GM19463 (cell line): ENCODE measurements around the gene WDFY2.

ENCODE experiments used
- ATAC-seq: cut with Tn5 transposase; IDR thresholded peaks from one replicate; pipeline ENCODE4 v1.9.1; 2021; ENCODE audit warnings: mild to moderate bottlenecking, moderate library complexity; ENCODE audit not compliant: unreplicated experiment

The WDFY2 gene

DNA sequence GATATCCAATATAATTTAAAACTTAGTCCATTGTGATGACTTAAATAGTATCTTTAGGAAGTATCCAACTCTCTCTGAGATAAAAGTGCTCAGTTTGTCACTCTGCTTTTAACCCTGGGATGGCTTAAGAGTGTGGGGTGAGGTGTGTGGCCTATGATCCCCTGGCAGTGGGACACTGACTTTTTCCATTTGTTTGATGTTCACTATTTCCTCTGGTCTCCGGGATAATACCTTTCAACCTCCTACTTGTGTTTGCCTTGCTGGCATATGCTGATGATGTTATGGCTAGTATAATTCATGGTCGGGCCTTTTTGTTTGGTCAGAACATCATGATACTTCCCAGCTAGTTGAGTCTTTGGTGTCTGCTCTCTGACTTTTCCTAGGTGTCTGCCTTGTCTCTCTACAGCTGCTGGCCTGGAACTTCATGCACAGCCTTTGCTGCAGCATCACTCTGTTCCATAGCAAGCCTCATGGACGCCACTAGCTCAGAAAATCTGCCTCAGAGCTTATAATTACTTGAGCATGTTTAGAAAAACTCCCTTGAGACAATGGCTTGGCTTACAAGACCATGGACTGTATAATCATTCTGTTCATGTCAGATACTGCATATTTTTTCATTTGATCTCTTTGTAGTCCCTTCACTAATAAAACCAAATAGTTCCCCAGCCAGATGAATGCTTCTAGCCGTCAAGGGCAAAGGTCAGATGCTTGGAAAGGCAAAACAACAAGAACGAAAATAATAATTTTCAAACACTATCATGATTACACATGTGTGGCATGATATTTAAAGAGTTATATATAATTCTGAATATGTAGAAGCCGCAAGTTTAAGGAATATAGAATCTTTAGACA is 75.2 kb downstream of the WDFY2 start:
- no peak for ATAC-seq

DNA sequence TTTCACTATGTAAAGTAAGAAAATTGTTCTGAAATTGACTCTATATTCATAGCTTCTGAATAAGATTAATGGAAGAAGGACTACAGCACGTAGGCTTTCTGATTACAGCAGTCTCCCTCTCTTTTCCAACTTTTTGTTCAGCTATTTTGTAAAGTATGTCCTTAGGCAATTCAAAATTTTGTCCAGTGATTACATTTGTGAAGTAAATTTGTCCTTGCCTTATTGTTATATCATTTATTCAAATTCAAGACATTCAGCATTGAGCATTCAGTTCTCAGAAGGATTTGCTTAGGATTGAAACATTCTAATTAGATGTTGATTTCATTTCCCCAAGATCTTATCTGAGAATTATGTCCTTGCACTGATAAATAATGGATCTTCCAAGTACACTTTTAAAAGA is 76.6 kb downstream of the WDFY2 start:
- ATAC-seq, result no peak

DNA sequence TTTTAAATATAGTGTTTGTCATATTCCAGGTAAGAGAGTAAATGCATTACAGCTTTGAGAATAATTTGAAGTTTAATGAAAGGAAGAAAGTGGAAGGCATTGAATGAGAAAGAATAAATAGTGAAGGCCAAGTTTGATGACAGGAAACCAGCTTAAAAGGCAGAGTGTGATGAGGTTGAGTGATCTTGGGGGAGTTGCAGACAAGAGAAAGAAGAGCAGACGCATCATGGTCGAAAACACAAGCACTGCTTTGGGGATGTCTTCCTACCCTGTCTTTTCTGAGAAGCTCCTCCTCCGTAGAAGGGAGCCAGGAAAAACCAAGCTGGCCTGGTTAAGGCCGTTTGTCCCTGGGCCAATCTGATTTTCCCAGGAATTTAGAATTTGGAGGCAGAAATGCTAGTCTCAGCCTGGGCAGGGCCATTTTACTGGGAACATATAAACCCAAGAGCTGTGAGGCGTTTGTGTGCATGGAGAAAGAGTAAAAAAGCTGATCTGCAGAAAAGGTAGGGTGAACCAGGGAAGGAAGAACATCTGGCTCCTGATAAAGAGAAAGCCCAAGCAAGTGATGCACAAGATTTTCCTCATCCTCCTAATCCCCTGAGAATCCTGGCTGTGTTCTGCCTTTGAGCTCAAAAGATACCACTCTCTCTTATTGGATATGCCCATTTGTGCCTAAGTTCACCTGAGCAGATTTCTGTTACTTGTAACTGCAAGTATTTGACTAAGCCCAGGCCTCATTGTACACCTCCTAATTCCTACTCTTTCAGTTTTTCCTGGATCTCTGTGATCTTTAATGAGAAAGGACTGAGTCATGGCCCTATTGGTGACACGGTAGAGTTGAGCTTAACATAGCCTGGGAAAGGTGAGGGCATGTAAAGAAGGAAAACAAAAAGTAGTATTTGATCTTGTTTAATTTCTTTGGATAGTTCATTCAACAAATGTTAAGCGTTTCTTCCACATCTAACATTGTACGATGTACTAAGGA is 80.0 kb downstream of the WDFY2 start:
- no peak for ATAC-seq

DNA sequence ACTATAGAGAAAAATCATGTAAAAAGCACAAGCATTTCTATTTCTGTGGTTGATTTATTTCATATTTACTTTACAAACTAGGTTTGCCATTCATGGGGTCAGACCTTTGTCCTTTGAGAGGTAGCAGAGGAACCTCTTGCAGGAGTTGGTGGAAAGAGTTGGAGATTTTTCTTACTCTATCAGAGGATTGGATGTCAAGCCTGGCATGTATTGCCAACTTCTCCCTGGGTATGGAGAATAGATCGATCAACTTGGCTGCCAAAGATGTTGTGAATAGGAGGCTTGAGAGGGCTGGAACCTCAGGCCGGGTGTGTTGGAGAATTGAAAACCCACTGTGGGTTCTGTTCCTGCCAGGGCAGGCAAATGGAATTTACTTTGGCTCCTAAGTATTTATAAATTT is 81.2 kb downstream of the WDFY2 start:
- no peak for ATAC-seq

DNA sequence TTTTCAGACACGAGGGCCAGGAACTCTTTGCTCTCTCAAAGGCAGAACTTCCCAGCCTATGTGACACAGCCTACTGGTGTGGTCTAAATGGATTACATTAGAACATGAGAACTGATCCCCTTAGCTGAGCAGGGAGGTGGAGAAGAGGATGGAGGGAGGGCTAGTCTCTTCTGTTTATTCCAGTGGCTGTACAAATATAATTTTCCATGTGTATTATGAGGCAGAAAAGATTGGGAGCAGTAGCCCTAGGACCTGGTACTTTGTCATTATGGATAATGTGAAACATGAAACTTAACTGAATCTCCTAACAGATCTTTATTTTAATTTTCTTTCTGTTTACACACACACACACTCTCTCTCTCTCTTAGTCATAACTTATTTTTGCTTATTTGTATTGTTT is 82.1 kb downstream of the WDFY2 start:
- no peak for ATAC-seq

DNA sequence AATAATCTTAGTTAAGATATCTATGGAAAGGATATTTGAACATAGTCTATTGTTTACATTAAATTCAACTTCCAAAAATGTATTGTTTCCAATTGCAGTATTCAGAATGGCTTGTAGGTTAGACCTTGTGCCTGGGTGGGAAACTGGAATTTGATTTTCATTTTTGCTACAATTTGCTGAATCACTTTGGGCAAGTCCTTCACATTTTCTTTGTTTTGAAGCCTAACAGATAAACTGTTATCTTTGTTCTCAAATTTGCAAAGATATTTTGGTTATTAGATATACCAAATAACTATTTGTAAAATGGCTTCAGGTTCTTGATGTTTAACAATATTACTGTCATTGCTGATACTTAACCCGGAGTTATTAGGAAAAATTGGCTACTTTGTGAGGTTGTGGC is 82.6 kb downstream of the WDFY2 start:
- no peak for ATAC-seq

DNA sequence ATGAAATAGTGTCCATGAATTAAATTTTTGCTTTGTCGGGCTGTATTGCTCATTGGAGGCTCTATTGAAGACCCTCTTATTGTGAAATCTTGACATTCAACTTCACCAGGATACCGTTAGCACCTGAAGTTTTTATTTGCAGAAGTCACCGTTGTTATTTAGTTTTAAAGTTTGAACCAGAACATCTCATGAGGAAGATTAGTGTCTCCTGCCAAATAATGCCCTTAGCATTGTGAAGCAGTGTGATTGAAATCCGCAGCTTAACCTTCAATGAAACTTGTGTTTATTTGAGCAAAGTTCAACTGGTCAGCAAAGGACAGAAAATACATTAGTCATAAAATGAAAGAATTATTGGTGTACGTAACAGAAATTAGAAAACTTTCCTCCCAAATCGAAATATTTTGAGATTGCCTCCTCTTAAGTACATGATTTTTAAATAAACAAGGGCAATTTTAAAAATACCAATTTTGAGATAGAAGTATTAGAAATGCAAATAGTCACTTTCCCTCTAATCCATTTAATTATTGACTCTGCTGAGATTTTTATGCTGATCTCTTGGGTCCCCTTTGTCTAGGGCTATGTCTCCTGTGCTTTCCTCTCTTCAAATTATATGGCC is 84.4 kb downstream of the WDFY2 start:
- no peak for ATAC-seq

DNA sequence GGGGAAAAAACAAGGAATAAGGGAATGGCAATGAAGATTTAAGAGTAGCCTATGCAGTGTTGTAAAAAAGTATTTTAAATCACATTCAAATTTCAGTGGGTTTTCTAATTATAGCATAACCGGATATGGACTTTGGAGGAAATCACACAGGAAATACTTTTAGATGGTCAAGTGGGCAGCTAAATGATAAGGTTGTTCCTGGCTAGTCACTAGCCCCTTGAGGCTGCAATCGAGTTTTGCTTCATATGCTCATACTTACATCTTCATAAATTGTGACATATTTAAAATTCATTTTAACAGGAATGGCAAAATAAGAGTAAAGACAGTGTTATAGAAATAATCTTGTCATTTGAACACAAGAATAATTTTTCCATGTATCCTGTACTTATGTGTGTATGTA is 88.9 kb downstream of the WDFY2 start:
- ATAC-seq, result no peak

DNA sequence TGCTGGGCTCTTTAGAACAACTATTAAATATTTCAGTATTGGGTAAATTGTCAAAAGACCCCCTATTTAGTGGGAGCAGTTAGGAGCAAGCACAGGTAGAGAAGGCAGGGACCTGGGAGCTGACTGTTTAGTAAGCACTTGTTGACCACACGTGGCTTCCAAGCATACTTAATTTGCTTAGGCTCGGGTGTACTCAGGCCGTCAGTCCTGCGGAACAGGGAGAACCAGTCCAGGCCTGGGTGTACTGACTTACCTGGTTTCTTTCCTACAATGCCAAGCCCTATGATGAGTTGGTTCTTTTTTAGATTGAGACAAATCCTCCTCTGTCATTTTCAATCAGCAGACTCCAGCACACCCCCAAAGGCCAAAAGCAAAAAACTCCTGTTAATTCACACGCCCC is 90.0 kb downstream of the WDFY2 start:
- ATAC-seq, result no peak

DNA sequence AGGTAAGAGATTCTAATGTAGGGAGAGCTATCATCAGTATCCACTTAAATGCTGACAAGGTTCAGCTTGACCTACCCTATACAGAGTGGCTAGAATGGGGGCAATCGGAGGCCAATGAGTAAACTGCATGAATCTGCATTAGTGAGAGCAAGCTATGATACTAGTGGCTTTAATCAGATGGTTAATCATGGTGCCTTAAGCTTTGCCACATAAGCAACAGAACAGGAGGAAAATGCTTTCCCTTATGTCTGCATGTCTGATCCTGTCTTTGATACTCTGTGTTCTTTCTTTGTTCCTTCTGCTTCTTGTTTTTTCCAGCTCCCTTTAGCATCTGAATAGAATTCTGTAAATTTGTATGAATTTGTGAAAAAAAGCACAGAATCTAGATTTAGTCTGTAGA is 91.1 kb downstream of the WDFY2 start:
- no peak for ATAC-seq

DNA sequence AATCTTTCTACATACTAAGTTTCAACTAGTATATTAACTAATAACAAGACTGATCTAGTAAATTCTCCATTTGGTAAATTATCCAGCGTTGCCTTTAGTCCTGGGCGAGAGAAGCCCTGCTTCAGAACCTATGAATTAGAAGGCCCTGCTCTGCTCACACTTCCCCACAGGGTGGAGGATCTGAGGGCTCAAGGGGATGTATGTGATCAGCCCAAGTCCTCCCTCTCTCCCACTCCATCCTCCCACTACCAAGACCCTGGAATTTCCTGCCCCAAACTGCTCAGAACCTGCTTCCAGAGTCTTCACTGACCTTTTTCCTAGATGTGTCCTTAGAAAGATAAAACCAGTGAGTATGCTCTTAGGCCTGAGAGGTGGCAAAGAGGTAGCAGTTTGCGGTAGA is 91.6 kb downstream of the WDFY2 start:
- ATAC-seq, result no peak

DNA sequence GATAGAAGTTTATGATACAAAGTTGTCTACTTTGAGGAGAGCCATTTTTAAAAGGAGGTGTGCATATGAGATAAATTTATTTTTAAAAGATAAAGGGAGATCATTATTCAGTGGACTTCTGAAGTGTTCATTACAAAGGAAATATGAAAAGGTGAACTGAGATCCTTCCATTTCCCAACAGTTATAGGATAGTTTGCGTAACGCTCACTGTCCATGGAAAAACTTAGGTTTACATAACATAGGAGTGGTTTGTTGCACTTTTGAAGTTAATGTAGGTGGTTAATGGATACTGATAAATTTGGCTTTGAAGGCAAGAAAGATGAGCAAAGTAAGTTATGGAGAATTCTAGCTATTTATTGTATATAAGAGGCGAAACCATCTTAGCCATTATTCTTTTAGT is 92.5 kb downstream of the WDFY2 start:
- no peak for ATAC-seq

DNA sequence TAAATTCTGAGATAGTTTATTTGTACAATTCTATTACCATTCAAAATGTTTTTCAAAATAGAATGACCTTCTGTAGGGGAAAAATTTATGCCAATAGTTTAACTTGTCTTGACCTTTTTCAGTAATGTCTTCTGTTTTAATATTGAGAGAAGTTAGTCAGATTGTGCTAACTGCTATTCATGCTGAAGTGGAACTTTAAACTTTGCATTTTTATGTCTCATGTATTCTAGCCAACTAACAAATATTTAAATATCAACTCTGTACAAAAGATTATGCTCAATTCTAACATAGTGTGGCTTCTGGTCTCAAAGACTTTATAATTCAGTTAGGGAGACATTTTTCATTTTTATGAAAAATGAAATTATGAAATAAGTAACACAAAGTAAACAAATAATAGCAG is 94.2 kb downstream of the WDFY2 start:
- ATAC-seq, result no peak

DNA sequence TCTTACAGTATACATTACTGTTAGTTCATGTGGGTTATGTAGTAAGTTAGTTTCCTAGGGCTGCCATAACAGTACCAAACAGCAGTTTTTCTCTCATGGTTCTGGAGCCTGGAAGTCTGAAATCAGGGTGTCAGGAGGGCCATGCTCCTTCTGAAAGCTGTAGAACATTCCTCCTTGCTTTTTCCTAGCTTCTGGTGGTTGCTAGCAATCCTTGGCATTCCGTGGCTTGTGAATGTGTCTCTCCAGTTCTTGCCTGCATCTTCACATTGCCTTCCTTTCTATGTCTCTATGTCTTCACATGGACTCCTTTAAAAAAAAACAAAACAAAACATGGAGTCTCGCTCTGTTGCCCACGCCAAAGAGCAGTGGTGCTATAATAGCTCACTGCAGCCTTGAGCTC is 95.4 kb downstream of the WDFY2 start:
- no peak for ATAC-seq

DNA sequence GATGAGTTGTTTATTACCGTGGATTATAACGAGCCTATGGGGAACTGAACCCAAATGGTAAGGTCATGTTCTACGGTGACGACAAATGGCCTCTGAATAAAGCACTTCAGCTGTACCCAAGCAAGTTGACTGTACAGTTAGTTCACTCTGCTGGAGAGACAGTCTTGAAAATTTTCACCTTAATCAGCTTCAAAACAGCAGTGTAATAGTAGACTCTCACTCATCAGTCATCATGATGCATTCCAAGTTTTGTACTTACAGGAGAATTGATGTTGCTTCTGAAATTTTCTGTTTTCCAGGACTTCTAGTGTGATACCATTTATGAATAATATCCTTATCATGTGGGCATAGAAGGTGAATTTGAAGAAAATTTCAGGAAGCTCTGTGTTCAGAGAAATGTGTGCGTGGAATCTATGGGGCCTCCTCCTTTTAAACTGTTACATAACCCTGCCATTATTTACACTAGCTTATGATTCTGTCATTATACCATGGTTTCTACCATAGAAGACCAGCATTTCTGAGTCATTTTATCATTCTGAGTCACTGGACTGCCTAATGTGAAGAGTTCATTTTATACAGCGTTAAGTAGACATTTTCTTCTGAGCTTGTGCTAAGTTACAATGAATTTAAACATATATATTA is 96.9 kb downstream of the WDFY2 start:
- peak; percentile 62 for ATAC-seq

DNA sequence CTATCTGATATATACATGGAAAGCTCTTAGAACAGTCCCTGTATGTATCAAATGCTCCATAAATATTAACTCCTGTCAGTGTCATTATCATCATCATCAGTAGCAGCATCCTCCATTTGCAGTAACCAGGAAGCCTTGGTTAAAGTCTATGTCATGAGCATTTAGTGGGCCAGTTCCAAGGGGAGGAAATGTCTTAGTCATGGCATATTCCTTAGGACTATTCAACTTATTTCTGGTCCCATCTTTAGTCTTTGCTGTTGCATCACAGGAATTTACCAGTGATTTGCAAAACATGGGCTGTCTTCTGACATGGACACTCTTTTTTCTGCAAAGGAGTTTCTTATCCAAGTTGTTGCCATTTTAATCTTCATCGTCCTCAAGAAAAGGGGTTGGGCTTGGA is 98.4 kb downstream of the WDFY2 start:
- ATAC-seq, result no peak

DNA sequence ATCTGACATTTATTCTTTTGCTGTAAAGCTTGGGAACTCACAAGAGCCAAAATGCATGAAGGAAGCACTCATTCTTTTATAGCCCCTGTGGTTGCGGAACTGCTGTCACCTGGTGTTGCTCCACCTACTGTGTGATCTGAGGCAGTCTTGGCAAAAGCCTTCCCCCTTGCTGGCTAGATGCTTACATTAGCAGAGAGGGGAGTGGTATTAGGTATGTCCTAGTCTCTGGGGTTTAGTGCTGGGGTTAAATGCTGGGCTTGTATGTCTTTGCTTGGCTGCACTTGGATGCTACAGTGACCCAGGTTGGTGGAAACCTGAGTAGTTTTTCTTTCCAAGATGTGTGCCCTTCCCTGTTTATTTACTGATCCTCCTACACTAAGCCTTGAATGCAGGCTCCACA is 99.3 kb downstream of the WDFY2 start:
- no peak for ATAC-seq

DNA sequence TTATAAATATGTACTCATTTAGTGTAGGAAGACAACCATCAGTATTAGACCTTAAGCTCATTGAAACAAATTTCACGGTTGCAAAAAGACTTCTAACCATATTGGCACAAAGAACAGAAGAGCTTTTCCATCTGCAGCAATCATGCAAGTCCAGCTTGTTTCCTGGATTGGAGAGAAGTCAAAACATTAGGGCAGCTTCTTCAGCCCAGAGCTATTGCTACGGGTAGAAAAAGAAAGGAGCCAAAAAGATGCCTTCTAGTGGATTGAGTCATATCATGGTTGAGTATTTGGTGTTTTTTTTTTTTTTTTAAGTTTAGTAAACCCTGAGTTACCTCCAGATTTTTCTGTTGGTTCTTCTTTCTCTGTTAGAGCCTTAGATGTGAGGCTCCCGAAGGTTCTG is 99.8 kb downstream of the WDFY2 start:
- no peak for ATAC-seq

DNA sequence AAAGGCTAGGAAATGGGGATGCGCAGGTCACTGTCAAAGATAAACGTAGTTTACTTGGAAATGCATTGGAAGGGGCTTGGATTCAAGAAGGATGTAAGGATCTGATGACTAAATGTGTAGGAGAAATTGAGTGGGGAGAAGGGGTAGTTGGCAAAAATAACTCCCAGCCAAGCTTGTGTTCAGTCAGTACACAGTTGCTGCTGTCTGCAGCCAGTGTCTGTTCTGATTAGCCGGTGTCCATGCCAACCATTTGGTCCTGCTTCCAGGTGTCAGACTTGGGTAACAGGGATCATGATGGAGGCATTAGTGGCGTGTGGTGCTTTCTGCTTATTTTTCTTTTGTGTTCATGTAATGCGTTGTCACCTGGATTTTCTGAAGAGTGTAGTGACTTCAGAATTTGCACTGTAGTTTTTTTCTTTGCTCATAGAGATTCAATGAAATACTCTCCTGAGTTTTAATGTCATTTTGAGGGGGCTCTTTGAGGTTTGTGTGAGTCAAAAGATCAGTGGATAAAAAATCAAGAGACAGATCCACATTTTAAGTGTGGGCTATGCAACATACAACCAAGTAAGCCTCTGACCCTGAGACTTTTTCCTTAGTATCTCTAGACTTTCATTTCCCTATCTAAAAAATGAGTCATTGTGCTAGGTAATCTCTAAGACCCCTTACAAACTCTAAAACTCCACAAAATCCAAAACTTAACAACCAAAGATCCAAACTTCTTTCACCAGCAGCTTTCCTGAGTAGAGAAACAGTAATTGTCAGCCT is 103.9 kb downstream of the WDFY2 start:
- no peak for ATAC-seq

DNA sequence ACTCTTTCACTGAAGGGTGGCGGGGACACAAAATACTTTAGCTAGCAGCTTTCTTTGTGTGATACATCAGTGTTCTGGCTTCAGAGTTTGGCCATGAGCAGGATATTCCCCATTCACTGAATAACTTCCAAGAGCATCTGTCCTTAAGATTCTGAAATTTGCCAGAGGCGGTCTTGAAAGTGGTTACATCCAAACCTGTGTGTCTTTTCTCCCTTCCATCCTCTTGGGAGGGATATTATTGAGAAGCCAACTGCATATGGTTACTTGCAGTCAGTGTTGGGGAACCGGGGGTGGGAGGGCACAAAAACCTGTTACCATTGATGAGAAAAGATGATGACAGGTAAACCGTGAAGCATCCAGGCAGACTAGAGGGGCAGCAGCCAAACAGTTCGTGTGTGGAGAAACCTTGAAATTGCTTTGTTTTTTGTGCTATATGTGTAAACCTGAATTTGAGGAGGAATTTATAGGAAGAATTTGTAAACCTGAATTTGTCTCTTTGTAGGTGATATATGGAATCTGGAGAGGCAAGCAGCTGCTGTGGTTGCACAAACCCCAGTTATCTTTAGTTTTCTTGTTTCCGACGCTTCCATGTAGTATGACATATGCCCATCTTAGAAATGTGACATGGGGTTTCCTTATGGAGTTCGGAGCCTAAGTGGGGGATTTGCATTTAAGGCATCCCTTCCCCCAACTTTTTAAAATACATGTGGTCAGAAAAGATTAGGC is 104.8 kb downstream of the WDFY2 start:
- ATAC-seq, result no peak
